IMR-90 (cell line): ENCODE data around the gene SLC35F3. TPM values are rescaled to one million over a fixed set of nuclear protein-coding genes. Genes with fewer than 3 reads are reported as not detected.
A peak's percentile ranks its signal among the peaks of the same experiment; 100 is the strongest.

Experiments used
- ATAC-seq: fragments of 200-7000 bp; cut with Tn5 transposase; 2 replicates; pipeline ENCODE4 v1.9.1; 2020; ENCODE audit warnings: low read depth, mild to moderate bottlenecking, moderate library complexity
- BruUV-seq: library from RNA; stranded (reverse); fragments of 400-500 nt; replicated peaks from 2 replicates; lab custom pipeline; 2021; lab: Mats Ljungman, UMichigan
- CTCF ChIA-PET: fragments of 300-600 bp; formaldehyde crosslinking; extraction: SDS; loops from one replicate; lab custom pipeline; 2021; ENCODE audit warnings: antibody characterized with exemption; lab: Yijun Ruan, JAX
- POLR2A ChIA-PET: fragments of 300-600 bp; sonication (Branson Sonifier 250); formaldehyde crosslinking; loops from one replicate; lab custom pipeline; 2022; ENCODE audit warnings: antibody characterized with exemption; ENCODE audit not compliant: unreplicated experiment; lab: Charles Lee
- DNase-seq: peaks from one replicate; pipeline ENCODE4 v3.0.0; 2013
- H2AFZ ChIP-seq: replicated peaks from 2 replicates; pipeline ENCODE3; 2013; ENCODE audit warnings: low read length, mild to moderate bottlenecking; ENCODE audit not compliant: poor library complexity
- H2AK5ac ChIP-seq: 2 replicates; pipeline ENCODE4 v1.6.1; 2013; ENCODE audit warnings: low read depth, low read length, inconsistent platforms
- H2AK9ac ChIP-seq: replicated peaks from 2 replicates; pipeline ENCODE3; 2013; ENCODE audit warnings: mild to moderate bottlenecking, low read depth, low read length, moderate library complexity; ENCODE audit not compliant: poor library complexity
- H2BK120ac ChIP-seq: 2 replicates; pipeline ENCODE4 v1.6.1; 2013; ENCODE audit warnings: low read depth, low read length, inconsistent platforms
- H2BK15ac ChIP-seq: 3 replicates; pipeline ENCODE4 v1.6.1; 2013; ENCODE audit warnings: low read depth, low read length, inconsistent platforms
- H2BK20ac ChIP-seq: 2 replicates; pipeline ENCODE4 v1.6.1; 2013; ENCODE audit warnings: low read depth, mild to moderate bottlenecking, inconsistent platforms, low read length, moderate library complexity
- H2BK5ac ChIP-seq: 2 replicates; pipeline ENCODE4 v1.6.1; 2013; ENCODE audit warnings: mild to moderate bottlenecking, low read depth, low read length, inconsistent platforms; ENCODE audit not compliant: poor library complexity, severe bottlenecking
- H3K14ac ChIP-seq: replicated peaks from 2 replicates; pipeline ENCODE4 v1.6.1; 2013; ENCODE audit warnings: low read depth, low read length, inconsistent platforms
- H3K18ac ChIP-seq: 2 replicates; pipeline ENCODE4 v1.6.1; 2013; ENCODE audit warnings: low read depth, low read length, control low read depth
- H3K23ac ChIP-seq: 2 replicates; pipeline ENCODE4 v1.6.1; 2013; ENCODE audit warnings: low read depth, low read length, inconsistent platforms
- H3K27ac ChIP-seq: 2 replicates; pipeline ENCODE4 v1.5.1; 2013; ENCODE audit warnings: mild to moderate bottlenecking, control low read depth, low read length; ENCODE audit not compliant: insufficient read depth
- H3K27me3 ChIP-seq: 2 replicates; pipeline ENCODE4 v1.6.1; 2013; ENCODE audit warnings: low read length; ENCODE audit not compliant: control insufficient read depth, insufficient read depth
- H3K36me3 ChIP-seq: 2 replicates; pipeline ENCODE4 v1.6.1; 2013; ENCODE audit warnings: low read length, mixed read lengths; ENCODE audit not compliant: control insufficient read depth, insufficient read depth
- H3K4ac ChIP-seq: 2 replicates; pipeline ENCODE4 v1.6.1; 2013; ENCODE audit warnings: low read depth, low read length, inconsistent platforms
- H3K4me1 ChIP-seq: 2 replicates; pipeline ENCODE4 v1.6.1; 2013; ENCODE audit warnings: low read length, mixed read lengths; ENCODE audit not compliant: control insufficient read depth, insufficient read depth
- H3K4me2 ChIP-seq: 2 replicates; pipeline ENCODE4 v1.6.1; 2013; ENCODE audit warnings: low read depth, mild to moderate bottlenecking, control low read depth, low read length, moderate library complexity
- H3K4me3 ChIP-seq: 2 replicates; pipeline ENCODE4 v1.5.1; 2013; ENCODE audit warnings: low read depth, mild to moderate bottlenecking, control low read depth, low read length, moderate library complexity; ENCODE audit not compliant: insufficient read depth
- H3K56ac ChIP-seq: 2 replicates; pipeline ENCODE4 v1.6.1; 2013; ENCODE audit warnings: low read length, inconsistent platforms; ENCODE audit not compliant: insufficient read depth; ENCODE audit errors: extremely low read depth
- H3K79me1 ChIP-seq, 2 experiments: 2 replicates each; pipeline ENCODE4 v1.6.1; 2013; ENCODE audit warnings: low read length in 2 of 2, inconsistent platforms in 1 of 2, low read depth in 1 of 2
- H3K9ac ChIP-seq: 2 replicates; pipeline ENCODE4 v1.6.1; 2013; ENCODE audit warnings: low read depth, low read length, control low read depth
- H3K9me1 ChIP-seq: 2 replicates; pipeline ENCODE4 v1.6.1; 2013; ENCODE audit warnings: low read length, inconsistent platforms; ENCODE audit not compliant: insufficient read depth
- H3K9me3 ChIP-seq: 2 replicates; pipeline ENCODE4 v1.6.1; 2013; ENCODE audit warnings: low read length; ENCODE audit not compliant: control insufficient read depth, insufficient read depth
- H4K20me1 ChIP-seq: 2 replicates; pipeline ENCODE4 v1.6.1; 2013; ENCODE audit warnings: low read length, inconsistent platforms; ENCODE audit not compliant: insufficient read depth
- H4K5ac ChIP-seq: 2 replicates; pipeline ENCODE4 v1.6.1; 2013; ENCODE audit warnings: mild to moderate bottlenecking, low read depth, low read length, control low read depth
- H4K8ac ChIP-seq, 2 experiments: 2 replicates each; pipeline ENCODE4 v1.6.1; 2013; ENCODE audit warnings: low read depth in 2 of 2, low read length in 2 of 2, control low read depth in 1 of 2, inconsistent platforms in 1 of 2
- H4K91ac ChIP-seq: 2 replicates; pipeline ENCODE4 v1.6.1; 2013; ENCODE audit warnings: low read depth, low read length, inconsistent platforms; ENCODE audit not compliant: insufficient read depth
- CEBPB ChIP-seq: IDR thresholded peaks from 2 replicates; pipeline ENCODE4 v1.6.1; 2012; ENCODE audit warnings: low read depth, low read length, improper control_type of control experiment
- CTCF ChIP-seq: conservative IDR thresholded peaks from 2 replicates; pipeline ENCODE4 v1.5.1; 2012; ENCODE audit warnings: mild to moderate bottlenecking, low read depth, low read length, improper control_type of control experiment
- POLR2A ChIP-seq: IDR thresholded peaks from 2 replicates; pipeline ENCODE4 v1.6.1; 2012; ENCODE audit warnings: mild to moderate bottlenecking, low read depth, low read length
- WGBS, 2 experiments: methylation state at CpG; one replicate each; pipeline versions ENCODE4 v1.1.5 to v1.1.7; 2013; ENCODE audit warnings: missing lambda C conversion rate in 2 of 2; ENCODE audit not compliant: insufficient read length in 1 of 2; ENCODE audit errors: extremely low coverage in 2 of 2; 5-methylcytosine and 5-hydroxymethylcytosine counted together
- dilution Hi-C: fragments of 300-500 bp; cut with HindIII; formaldehyde crosslinking; loops from one replicate; pipeline ENCODE4 v1.14.3; 2018; ENCODE audit warnings: low sequenced_read_pairs; ENCODE audit not compliant: unreplicated experiment
- in situ Hi-C: fragments of 300-500 bp; cut with MboI; formaldehyde crosslinking; loops from 3 replicates; pipeline ENCODE4 v1.14.3; 2019; ENCODE audit warnings: low sequenced_read_pairs, inconsistent platforms, mixed read lengths
- intact Hi-C: fragments of 100-400 bp; cut with micrococcal nuclease; formaldehyde crosslinking; loops from 2 replicates; pipeline ENCODE4 v1.10.0; 2022
- polyA plus RNA-seq, 3 experiments: library from polyadenylated mRNA; depleted of rRNA; stranded (reverse); fragments of >200 nt; gene quantifications; 2 replicates each; pipeline ENCODE4 v1.2.3, GENCODE V29; 2012; ENCODE audit warnings: low replicate concordance in 1 of 3
- total RNA-seq: library from RNA; depleted of rRNA; stranded (reverse); fragments of >200 nt; gene quantifications from 2 replicates; pipeline ENCODE4 v1.2.3, GENCODE V29; 2012

The SLC35F3 gene
- total and polyA plus RNA-seq, 2 of the 4 experiments (the other 2 are of a cell fraction), result under 0.01 to 0.17 TPM

DNA sequence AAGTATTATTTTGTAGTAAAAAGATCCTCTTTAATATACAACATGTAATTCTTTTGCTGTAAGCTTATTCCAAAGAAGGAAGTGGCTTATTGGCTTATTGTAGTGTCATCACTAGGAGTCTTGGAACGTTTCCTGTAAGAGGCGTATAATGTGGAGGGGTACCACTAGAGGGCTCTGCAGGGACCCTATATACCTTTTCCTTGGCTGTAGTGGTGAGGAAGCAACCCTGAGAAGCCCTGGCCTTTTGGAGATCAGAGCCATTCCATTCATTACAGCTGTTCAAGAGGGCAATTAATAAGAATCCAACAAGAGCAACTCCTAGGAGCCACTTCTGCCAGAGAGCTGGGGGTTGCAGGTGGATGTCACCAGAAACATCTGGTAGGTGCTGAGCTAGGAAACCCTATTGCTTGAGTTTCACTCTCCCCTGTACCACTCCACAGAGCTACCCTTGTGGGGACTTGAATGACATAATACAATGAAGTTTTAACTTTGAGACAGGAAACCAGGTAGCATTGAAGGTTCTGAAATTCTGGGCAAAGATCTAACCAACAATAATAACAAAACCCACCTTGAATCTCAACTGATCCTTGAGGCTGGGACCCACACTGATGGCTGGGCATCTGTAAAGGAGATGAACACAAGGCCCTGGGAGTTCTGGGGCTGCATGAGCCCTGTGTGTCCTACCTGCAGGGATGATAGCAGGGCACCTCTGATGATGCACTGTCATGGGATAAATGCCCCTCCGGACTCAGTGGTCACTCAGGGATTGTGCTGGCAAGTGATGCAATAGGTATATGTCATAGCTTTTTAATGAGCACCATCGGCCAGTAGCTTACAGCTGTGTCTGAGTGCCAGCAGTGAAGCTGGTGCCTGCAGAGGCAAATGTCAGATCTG lies 308.5 kb downstream of the SLC35F3 start:
- intact Hi-C loops, result loop anchor here (5.0 kb wide), 1 partner anchor 159 kb away; the partner anchor contains the start of gene COA6
- H2BK15ac ChIP-seq, result no peak overlapping the region
- H2BK120ac ChIP-seq, result no peak overlapping the region
- dilution Hi-C loops, result no loop called here
- H2AK5ac ChIP-seq, result no peak overlapping the region
- H3K4me1 ChIP-seq, result no peaks in the 10 kb centered on the region
- H3K9me3 ChIP-seq, result no peaks in the 10 kb centered on the region
- CTCF ChIA-PET, result interaction anchor here (1.0 to 1.4 kb wide), 2 partner anchors 20 to 29 kb away, joined by 3 to 5 read pairs; no protein-coding TSS in a partner anchor
- no peak overlapping the region for H3K4me3 ChIP-seq
- H3K9ac ChIP-seq, result no peak overlapping the region
- 50% methylated on average over 1 of the region's 4 CpGs; no CpG with 5 or more reads in 1 of the 2 experiments for WGBS, 2 experiments
- no peak overlapping the region for H3K4me2 ChIP-seq
- no peak overlapping the region for H4K5ac ChIP-seq
- H2AK9ac ChIP-seq, result no peak overlapping the region
- H3K9me1 ChIP-seq, result no peaks in the 10 kb centered on the region
- no peak overlapping the region for H3K27ac ChIP-seq
- no peak overlapping the region for H4K91ac ChIP-seq
- no peak overlapping the region for H3K23ac ChIP-seq
- ATAC-seq (no peak), DNase-seq (peak; percentile 26)
- peaks cover 8% of the 10 kb centered on the region for H3K27me3 ChIP-seq
- H3K56ac ChIP-seq, result no peak overlapping the region
- in situ Hi-C loops, result no loop called here
- H2BK5ac ChIP-seq, result no peak overlapping the region
- no peak overlapping the region for H3K4ac ChIP-seq
- no peak overlapping the region for H3K14ac ChIP-seq
- no peaks in the 10 kb centered on the region for H4K20me1 ChIP-seq
- POLR2A ChIA-PET, result no interaction called here
- no peak overlapping the region for H3K18ac ChIP-seq
- no peak overlapping the region for H2AFZ ChIP-seq
- no TSS peak for BruUV-seq
- H4K8ac ChIP-seq, result no peak overlapping the region
- H2BK20ac ChIP-seq, result no peak overlapping the region
- H3K79me1 ChIP-seq, result no peaks in the 10 kb centered on the region
- H3K36me3 ChIP-seq, result no peaks in the 10 kb centered on the region
- TF ChIP-seq CEBPB (peak; percentile 34; the same call in 1 of the 2 replicates), POLR2A (no peak), CTCF (peak; percentile 29; the same call in 1 of the 2 replicates)
